Ishikawa (cell line): ENCODE results near the gene NGB.

Experiments
- CEBPB ChIP-seq: IDR thresholded peaks from 2 replicates; pipeline ENCODE4 v1.6.1; 2012
- CREB1 ChIP-seq: IDR thresholded peaks from 2 replicates; pipeline ENCODE4 v1.6.1; 2012; ENCODE audit warnings: low read depth
- EGR1 ChIP-seq: IDR thresholded peaks from 2 replicates; pipeline ENCODE4 v1.6.1; 2012
- EP300 ChIP-seq: IDR thresholded peaks from 2 replicates; pipeline ENCODE4 v1.6.1; 2012; ENCODE audit warnings: borderline replicate concordance
- FOXM1 ChIP-seq: IDR thresholded peaks from 2 replicates; pipeline ENCODE4 v1.6.1; 2012; ENCODE audit warnings: low read depth, borderline replicate concordance
- RAD21 ChIP-seq: IDR thresholded peaks from 2 replicates; pipeline ENCODE4 v1.6.1; 2012; ENCODE audit warnings: low read depth
- TAF1 ChIP-seq: IDR thresholded peaks from 2 replicates; pipeline ENCODE4 v1.6.1; 2012; ENCODE audit warnings: low read depth, mild to moderate bottlenecking
- TCF12 ChIP-seq: IDR thresholded peaks from 2 replicates; pipeline ENCODE4 v1.6.1; 2012; ENCODE audit warnings: low read depth
- TEAD4 ChIP-seq: IDR thresholded peaks from 2 replicates; pipeline ENCODE4 v1.6.1; 2012
- YY1 ChIP-seq: IDR thresholded peaks from 2 replicates; pipeline ENCODE4 v1.6.1; 2012; ENCODE audit warnings: low read depth
- ZBTB7A ChIP-seq: IDR thresholded peaks from 2 replicates; pipeline ENCODE4 v1.6.1; 2012; ENCODE audit warnings: low read depth
- TF ChIP-seq, protein P1 (sequence below): IDR thresholded peaks from 2 replicates; pipeline ENCODE4 v1.6.1; 2012
- TF ChIP-seq, protein P2 (sequence below): IDR thresholded peaks from 2 replicates; pipeline ENCODE4 v1.6.1; 2012
- TF ChIP-seq, protein P3 (sequence below): IDR thresholded peaks from 2 replicates; pipeline ENCODE4 v1.6.1; 2012; ENCODE audit warnings: low read depth, mild to moderate bottlenecking

DNA sequence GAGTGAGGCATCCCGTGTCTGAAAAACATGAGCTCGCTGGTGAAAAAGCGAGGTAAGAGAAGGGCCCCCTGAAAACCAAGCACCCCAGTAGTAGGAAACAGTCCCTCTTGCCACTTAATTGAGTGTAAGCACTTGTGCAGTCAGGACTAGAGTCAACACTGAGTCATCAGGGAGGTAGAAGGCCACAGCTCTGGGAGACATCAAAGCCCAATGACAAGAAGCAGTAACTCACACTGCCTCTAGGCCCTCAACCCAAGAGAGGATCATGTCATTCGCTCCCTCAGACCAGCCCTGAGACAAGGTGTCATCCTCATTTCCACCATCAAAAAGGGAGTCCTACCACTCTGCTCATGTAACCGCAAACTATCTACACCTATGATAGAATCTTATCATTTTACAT lies 31.9 kb upstream of the NGB start:
- TF ChIP-seq CEBPB (no peak), YY1 (no peak), TAF1 (no peak), RAD21 (no peak), FOXM1 (no peak), EP300 (no peak), ZBTB7A (no peak), EGR1 (no peak), TEAD4 (no peak), CREB1 (no peak), TCF12 (no peak)
- TF ChIP-seq, protein P1, sequence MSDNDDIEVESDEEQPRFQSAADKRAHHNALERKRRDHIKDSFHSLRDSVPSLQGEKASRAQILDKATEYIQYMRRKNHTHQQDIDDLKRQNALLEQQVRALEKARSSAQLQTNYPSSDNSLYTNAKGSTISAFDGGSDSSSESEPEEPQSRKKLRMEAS = no peak
- TF ChIP-seq, protein P2, sequence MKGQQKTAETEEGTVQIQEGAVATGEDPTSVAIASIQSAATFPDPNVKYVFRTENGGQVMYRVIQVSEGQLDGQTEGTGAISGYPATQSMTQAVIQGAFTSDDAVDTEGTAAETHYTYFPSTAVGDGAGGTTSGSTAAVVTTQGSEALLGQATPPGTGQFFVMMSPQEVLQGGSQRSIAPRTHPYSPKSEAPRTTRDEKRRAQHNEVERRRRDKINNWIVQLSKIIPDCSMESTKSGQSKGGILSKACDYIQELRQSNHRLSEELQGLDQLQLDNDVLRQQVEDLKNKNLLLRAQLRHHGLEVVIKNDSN = no peak
- TF ChIP-seq, protein P3, sequence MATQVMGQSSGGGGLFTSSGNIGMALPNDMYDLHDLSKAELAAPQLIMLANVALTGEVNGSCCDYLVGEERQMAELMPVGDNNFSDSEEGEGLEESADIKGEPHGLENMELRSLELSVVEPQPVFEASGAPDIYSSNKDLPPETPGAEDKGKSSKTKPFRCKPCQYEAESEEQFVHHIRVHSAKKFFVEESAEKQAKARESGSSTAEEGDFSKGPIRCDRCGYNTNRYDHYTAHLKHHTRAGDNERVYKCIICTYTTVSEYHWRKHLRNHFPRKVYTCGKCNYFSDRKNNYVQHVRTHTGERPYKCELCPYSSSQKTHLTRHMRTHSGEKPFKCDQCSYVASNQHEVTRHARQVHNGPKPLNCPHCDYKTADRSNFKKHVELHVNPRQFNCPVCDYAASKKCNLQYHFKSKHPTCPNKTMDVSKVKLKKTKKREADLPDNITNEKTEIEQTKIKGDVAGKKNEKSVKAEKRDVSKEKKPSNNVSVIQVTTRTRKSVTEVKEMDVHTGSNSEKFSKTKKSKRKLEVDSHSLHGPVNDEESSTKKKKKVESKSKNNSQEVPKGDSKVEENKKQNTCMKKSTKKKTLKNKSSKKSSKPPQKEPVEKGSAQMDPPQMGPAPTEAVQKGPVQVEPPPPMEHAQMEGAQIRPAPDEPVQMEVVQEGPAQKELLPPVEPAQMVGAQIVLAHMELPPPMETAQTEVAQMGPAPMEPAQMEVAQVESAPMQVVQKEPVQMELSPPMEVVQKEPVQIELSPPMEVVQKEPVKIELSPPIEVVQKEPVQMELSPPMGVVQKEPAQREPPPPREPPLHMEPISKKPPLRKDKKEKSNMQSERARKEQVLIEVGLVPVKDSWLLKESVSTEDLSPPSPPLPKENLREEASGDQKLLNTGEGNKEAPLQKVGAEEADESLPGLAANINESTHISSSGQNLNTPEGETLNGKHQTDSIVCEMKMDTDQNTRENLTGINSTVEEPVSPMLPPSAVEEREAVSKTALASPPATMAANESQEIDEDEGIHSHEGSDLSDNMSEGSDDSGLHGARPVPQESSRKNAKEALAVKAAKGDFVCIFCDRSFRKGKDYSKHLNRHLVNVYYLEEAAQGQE = no peak
